Left kidney (tissue), 2 donors: ENCODE data around the gene STXBP6. TPM values are rescaled to one million over a fixed set of nuclear protein-coding genes. Genes with fewer than 3 reads are reported as not detected.
"Not testable (repeated sequence)": the region's sequence is repeated elsewhere in the genome, so short reads cannot be mapped to it uniquely, and the experiment has no call there.

ENCODE experiments used
- DNase-seq: peaks from one replicate; pipeline ENCODE4 v3.0.0-alpha.2; 2013
- polyA plus RNA-seq: library from polyadenylated mRNA; unstranded; fragments of 120-200 nt; gene quantifications from one replicate; pipeline ENCODE4 v1.2.1, GENCODE V29; 2013; ENCODE audit not compliant: insufficient read length

Gene STXBP6
- polyA plus RNA-seq, 1 donor: 9.8 TPM

- DNase-seq: no peak
Observed at GRCh38 chr14:24857277-24857676, 192.7 kb downstream of the STXBP6 start.

GRCh38 chr14:24853446-24853845, 196.5 kb downstream of the STXBP6 start:
- no peak for DNase-seq

DNA sequence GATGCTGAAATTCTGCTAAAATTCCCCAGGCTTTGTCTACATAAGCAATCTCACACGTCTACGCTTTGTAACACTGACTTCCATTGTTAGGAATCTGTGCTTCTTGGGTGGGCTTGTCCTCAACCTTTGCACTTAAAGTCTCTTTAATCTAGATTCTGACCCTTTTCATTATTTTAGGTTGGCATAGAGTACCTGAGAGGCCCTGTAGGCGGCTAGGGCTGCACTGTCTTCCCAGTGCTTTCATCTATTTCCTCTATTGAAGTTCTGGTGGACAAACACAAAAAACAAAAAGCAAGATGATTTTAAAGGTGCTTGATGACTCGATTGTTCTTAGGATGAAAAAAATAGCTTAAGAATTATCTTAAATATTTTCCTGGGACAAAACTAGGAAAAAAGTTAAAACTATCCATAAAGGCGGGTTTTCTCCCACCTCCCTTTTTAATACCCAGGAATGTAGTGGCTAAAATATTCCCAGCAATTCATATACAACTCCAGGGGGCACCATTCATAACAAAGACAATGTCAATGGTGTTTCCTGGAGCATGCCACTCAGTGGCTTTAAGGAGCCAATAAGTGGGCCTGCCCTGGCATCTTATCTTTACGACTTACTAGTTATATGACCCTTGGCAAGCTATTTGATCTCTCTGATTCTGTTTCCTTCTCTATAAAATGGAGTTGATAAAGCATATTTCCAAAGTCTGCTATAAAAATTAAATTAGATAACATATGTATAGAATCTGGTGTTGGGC, 197.5 kb downstream of the STXBP6 start:
- DNase-seq: no peak

DNA sequence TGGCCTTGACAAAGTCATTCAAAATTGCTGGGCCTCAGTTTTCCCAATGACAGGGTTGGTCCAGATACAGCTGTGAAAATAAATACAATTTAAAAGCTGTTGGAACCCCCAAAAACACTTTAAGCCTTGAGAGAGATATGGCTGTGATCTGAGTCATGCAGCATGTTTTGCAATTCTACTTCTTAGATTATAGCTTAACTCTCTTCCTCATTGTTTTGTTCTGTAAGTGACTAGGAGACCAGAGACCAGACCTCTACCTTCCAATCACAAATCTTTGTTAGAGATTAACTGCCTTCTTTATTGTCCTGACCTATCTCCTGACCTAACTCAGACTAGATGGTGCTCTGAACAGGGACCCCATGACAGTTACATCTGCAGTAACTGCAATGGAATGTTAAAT, 198.1 kb downstream of the STXBP6 start:
- DNase-seq: no peak

DNA sequence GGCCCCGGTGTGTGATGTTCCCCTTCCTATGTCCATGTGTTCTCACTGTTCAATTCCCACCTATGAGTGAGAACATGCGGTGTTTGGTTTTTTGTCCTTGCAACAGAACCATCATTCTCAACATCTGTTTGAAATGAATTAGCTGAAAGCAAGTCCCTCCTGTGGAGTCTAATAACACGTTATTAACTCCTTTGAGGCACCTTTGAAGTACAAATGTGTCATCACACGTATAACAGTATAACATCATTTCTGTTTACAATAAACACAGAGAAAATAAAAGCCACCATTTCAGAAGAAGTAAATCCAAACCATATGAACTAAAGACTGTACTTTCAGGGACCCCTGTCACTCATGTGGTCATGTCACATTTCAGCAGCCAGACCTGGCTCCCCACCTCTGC, 198.5 kb downstream of the STXBP6 start:
- DNase-seq: no peak

- no peak for DNase-seq
Observed at GRCh38 chr14:24850072-24850471, 199.9 kb downstream of the STXBP6 start.

DNA sequence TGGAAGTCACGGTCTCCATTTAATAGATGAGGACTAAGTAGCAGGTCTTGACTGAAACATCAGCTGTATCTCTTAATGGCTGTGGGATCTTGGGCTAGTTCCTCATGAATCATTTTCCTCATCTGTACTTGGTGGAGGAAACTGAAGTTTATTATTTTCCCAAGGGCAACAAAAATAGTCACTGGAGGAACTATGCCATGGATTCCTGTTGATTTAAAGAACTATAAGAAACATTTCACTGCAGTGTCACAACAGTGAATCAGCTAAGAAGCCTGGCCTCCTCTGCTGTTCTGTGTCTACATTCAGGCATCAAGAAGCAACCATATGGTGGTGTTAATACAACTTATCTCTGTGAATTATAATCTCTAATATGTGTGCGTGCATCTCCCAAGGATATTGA, 200.5 kb downstream of the STXBP6 start:
- DNase-seq: no peak

GRCh38 chr14:24848102-24848790, 201.7 kb downstream of the STXBP6 start:
- DNase-seq: no peak

GRCh38 chr14:24847568-24848095, 202.3 kb downstream of the STXBP6 start:
- DNase-seq: no peak

GRCh38 chr14:24846261-24846660, 203.7 kb downstream of the STXBP6 start:
- DNase-seq: no peak

DNA sequence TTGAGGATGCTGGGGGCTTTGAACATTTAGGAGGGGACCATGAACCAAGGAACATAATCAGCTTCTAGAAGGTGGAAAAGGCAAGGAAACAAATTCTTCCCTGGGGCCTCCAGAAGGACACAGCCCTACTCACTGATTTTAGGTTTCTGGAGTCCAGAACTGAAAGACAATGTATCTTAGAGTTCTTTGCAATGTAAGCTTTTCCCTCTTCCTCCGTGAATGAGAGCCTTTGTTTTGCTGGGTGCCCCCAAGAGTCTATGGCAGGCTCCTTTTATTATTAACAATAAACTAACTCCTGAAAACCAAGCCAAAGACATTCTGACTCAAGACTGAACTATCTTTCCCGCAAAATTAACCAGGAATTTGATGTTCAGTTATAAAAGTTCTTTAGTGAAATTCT, 204.1 kb downstream of the STXBP6 start:
- no peak for DNase-seq

DNA sequence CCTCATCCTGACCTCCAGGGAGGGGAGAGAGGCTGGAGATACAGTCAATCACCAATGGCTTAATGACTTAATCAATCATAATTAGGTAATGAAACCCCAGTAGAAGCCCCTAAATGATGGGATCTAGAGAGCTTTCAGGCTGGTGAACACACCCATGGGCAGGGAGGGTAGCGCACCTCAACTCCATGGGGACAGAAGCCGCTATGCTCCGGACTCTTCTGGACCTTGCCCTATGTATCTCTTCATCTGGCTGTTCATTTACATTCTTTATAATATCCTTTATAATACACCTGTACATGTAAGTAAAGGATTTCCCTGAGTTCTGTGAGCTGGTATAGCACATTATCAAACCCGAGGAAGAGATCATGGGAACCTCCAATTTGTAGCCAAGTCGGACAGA, 205.9 kb downstream of the STXBP6 start:
- no peak for DNase-seq

DNA sequence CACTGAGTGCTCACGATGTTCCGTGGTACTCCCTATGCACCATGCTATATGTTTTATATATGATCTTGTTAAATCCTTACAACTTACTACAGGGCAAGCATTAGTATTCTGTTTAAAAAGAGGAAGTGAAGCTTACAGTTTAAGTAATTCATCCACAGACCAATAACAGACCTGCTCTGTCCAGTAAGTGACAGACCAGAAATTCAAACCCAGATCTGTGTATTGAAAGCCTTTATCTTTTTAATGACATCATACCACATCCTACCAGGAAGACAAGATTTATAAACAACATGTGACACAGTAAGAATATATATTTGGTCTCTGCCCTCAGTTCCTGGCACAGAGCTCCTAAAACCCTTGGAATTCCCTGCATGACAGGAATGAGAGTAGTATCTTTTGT, 206.5 kb downstream of the STXBP6 start:
- DNase-seq: no peak

GRCh38 chr14:24840204-24840893, 209.6 kb downstream of the STXBP6 start:
- no peak for DNase-seq

DNA sequence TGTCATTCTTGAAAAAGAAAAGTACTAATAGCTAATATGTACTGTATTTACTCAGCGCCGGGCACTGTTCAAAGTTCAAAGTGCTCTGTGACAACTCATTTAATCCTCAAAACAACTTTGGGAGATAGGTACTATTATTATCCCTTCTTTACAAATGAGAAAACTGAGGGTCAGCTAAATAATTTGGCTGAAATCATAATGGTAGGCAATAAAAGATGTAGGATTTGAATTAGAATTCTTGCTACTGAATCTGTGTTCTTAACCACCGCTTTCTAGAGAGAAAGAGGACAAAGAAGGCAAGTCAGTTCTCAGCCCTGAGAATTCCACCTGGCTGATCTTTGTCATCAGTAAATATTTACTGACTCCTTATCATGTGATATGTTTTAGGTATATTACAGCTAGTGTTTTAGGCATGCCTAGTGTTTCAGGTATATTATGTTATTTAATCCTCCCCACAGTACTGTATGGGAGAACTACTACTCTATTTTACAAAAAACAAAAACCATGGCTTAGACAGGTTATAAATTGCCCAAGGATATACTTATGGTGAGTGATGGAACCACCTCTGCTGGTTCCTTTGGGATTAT, 210.2 kb downstream of the STXBP6 start:
- DNase-seq: no peak

DNA sequence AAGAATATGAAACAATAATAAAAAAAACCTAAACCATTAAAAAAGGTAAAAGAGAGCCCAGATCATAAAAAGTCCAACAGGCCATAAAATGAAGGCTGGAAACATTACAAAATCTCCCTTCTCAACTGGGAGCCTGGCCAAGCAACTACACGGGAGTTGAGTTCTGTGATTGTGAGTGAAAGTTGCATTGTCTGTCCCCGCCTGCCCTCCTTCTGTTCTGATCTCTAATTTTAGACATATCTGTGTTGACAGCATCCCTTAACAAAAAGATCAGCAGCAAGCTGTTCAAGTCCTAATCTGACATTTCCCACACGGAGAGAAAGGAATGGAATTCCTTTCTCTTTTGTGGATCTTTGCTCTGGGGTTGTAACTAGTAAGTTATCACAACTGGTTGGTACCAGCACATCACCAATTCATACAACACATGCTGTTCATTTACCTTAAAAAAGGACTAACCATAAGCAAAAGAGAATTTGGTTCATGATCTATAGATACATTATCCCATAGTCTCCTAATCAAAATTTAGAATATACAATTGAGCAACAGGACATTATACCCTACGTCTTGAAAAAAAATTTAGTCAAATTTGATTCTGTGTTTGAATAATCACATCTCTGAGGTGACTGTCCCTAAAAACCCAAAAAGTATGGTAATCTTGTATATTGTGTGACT, 210.9 kb downstream of the STXBP6 start:
- no peak for DNase-seq

DNA sequence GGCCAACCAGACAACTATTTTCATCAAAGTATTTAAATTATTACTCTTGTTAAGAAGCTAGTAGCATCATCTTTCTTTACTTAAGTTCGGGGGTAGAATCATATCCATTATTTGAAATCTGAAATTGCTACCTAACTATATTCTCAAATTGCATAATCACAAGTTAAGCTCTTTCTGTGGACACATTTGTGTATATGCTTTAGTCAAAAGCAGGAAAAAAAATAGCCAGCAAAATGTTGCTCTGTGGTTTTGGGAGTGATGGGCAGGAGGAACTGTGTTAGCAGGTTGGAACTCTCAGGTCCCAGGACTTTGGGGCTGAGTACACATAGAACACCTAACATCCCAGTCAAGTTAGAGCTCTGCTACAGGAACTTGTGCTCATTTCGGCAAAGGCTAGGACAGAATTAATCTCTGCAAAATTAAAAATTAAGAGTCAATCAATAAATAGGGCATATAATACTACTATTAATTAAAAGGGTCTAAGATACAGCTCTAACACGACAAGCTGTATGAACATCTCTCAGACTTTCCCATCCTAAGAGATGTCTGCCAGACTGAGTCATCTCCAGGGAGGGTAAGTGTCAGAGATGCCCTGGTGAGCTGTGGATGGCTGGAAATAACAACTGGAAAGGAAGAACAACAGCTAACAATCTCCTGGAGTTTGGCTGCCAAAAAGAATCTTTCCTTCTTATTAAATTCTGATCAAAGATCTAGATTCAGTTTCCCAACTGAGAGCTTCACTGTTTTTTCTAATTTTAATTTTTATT, 212.5 kb downstream of the STXBP6 start:
- no peak for DNase-seq

- DNase-seq: not testable (repeated sequence)
Observed at GRCh38 chr14:24836324-24836723, 213.6 kb downstream of the STXBP6 start.

GRCh38 chr14:24834956-24835355, 215.0 kb downstream of the STXBP6 start:
- DNase-seq: no peak

- no peak for DNase-seq
Observed at GRCh38 chr14:24833385-24833784, 216.6 kb downstream of the STXBP6 start.

DNA sequence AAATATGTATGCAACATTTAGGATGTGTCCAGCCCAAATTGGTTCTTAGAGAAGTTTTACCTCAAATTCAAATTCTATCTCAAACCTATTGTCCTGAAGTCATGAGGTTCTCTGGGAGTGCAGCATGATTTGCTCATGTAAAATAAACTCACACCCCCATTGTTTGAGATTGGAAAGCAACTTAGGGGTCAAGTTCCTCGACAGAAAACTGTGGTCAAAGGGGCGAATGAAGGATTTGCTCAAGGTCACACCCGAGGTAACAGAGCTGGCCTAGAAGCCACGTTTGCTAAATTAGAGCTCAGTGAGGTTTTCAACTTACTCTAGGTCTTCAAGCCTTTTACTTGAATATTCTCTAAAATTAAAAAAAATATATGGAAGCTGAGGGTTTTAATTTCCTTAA, 218.3 kb downstream of the STXBP6 start:
- DNase-seq: no peak
